WTC11 (cell line): ENCODE results near the gene NPLOC4.

Experiments used
- TF ChIP-seq, protein P1 (sequence below): fragments of 200-600 bp; IDR thresholded peaks from 2 replicates; pipeline ENCODE4 v1.8.0; 2022; ENCODE audit warnings: antibody characterized with exemption
- TF ChIP-seq, protein P2 (sequence below): sonication (generic); formaldehyde crosslinking; IDR thresholded peaks from 2 replicates; pipeline ENCODE4 v1.8.1; 2022; ENCODE audit warnings: mild to moderate bottlenecking, moderate library complexity, missing genetic modification reagents

DNA sequence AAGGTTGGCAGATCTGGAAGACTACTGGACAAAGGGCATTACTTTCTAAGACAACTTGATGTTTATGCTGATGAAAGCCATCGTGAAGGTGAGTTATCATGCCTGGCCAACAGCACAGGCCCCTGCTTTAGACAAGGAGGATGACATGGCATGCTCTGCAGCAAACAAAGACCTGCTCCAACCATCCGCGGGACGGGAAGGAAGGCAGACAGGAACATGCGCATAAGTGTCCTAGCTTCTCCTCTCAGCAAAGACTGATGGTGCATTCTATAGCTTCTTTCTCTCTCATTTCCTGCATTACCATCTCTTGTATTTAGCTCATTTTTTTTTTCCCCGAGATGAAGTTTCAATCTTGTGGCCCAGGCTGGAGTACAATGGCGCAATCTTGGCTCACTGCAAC lies 5.4 kb downstream of the NPLOC4 start:
- TF ChIP-seq, protein P1, sequence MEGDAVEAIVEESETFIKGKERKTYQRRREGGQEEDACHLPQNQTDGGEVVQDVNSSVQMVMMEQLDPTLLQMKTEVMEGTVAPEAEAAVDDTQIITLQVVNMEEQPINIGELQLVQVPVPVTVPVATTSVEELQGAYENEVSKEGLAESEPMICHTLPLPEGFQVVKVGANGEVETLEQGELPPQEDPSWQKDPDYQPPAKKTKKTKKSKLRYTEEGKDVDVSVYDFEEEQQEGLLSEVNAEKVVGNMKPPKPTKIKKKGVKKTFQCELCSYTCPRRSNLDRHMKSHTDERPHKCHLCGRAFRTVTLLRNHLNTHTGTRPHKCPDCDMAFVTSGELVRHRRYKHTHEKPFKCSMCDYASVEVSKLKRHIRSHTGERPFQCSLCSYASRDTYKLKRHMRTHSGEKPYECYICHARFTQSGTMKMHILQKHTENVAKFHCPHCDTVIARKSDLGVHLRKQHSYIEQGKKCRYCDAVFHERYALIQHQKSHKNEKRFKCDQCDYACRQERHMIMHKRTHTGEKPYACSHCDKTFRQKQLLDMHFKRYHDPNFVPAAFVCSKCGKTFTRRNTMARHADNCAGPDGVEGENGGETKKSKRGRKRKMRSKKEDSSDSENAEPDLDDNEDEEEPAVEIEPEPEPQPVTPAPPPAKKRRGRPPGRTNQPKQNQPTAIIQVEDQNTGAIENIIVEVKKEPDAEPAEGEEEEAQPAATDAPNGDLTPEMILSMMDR: no peak
- TF ChIP-seq, protein P2, sequence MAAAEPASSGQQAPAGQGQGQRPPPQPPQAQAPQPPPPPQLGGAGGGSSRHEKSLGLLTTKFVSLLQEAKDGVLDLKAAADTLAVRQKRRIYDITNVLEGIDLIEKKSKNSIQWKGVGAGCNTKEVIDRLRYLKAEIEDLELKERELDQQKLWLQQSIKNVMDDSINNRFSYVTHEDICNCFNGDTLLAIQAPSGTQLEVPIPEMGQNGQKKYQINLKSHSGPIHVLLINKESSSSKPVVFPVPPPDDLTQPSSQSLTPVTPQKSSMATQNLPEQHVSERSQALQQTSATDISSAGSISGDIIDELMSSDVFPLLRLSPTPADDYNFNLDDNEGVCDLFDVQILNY: no peak
